CD4-positive, alpha-beta T cell treated with Interferon gamma for 1 hour (primary cell): ENCODE results near the gene JPT2.

Experiments
- DNase-seq: peaks from one replicate; pipeline ENCODE4 v3.0.0-alpha.2; 2020

Gene JPT2

GRCh38 chr16:1677942-1678499 is at the start of gene JPT2:
Gene JPT2 (plus strand): TSS chr16:1678279. CDS start chr16:1678313, 34 bp downstream.
- DNase-seq: peak; percentile 91

- DNase-seq: no peak
Measured at GRCh38 chr16:1630450-1631213, 47.4 kb upstream of the JPT2 start.

- no peak for DNase-seq
Measured at GRCh38 chr16:1631230-1631629, 46.8 kb upstream of the JPT2 start.

- DNase-seq: no peak
Measured at GRCh38 chr16:1631931-1632637, 46.0 kb upstream of the JPT2 start.

- no peak for DNase-seq
Measured at GRCh38 chr16:1632638-1632970, 45.5 kb upstream of the JPT2 start.

GRCh38 chr16:1633310-1633709 is 44.8 kb upstream of the JPT2 start:
- DNase-seq: no peak

GRCh38 chr16:1634541-1634940 is 43.5 kb upstream of the JPT2 start:
- DNase-seq: no peak

GRCh38 chr16:1635070-1635469 is 43.0 kb upstream of the JPT2 start:
- DNase-seq: no peak

GRCh38 chr16:1637526-1637925 is 40.6 kb upstream of the JPT2 start:
- DNase-seq: no peak

- DNase-seq: no peak
Measured at GRCh38 chr16:1638757-1639156, 39.3 kb upstream of the JPT2 start.

- DNase-seq: no peak
Measured at GRCh38 chr16:1639282-1639681, 38.8 kb upstream of the JPT2 start.

GRCh38 chr16:1639860-1640259 is 38.2 kb upstream of the JPT2 start:
- no peak for DNase-seq

- no peak for DNase-seq
Measured at GRCh38 chr16:1640261-1640941, 37.7 kb upstream of the JPT2 start.

- no peak for DNase-seq
Measured at GRCh38 chr16:1641261-1641660, 36.8 kb upstream of the JPT2 start.

GRCh38 chr16:1642148-1642547 is 35.9 kb upstream of the JPT2 start:
- DNase-seq: no peak

GRCh38 chr16:1642753-1643152 is 35.3 kb upstream of the JPT2 start:
- DNase-seq: no peak

GRCh38 chr16:1643521-1643920 is 34.6 kb upstream of the JPT2 start:
- no peak for DNase-seq

- DNase-seq: peak; percentile 4
Measured at GRCh38 chr16:1645914-1646525, 32.1 kb upstream of the JPT2 start.

- DNase-seq: no peak
Measured at GRCh38 chr16:1647856-1648255, 30.2 kb upstream of the JPT2 start.

- no peak for DNase-seq
Measured at GRCh38 chr16:1650131-1650530, 27.9 kb upstream of the JPT2 start.

GRCh38 chr16:1651094-1651973 is 26.7 kb upstream of the JPT2 start:
- no peak for DNase-seq

- DNase-seq: no peak
Measured at GRCh38 chr16:1651974-1652312, 26.1 kb upstream of the JPT2 start.
